Peyer's patch (tissue), 4 donors: Measurements from ENCODE around the gene DNAJC10. TPM values are rescaled to one million over a fixed set of nuclear protein-coding genes. Genes with fewer than 3 reads are reported as not detected.

Experiments used
- DNase-seq, 3 donors: peaks; one replicate each; pipeline ENCODE4 v3.0.0-alpha.2; 2017 to 2019
- H3K27ac ChIP-seq, 4 donors: fragments of 200-600 bp; sonication (generic); one replicate each; pipeline ENCODE4 v1.5.1; 2016 to 2019
- H3K27me3 ChIP-seq, 2 donors: fragments of 200-600 bp; sonication (generic); one replicate each; pipeline ENCODE4 v1.5.1; 2019
- H3K36me3 ChIP-seq, 3 donors: fragments of 200-600 bp; sonication (generic); one replicate each; pipeline ENCODE4 v1.5.1; 2016 to 2019
- H3K4me1 ChIP-seq, 4 donors: fragments of 200-600 bp; sonication (generic); one replicate each; pipeline ENCODE4 v1.5.1; 2016 to 2019
- H3K4me3 ChIP-seq, 4 donors: fragments of 200-600 bp; sonication (generic); 1 replicate in 3 of 4; 2 replicates in 1 of 4; pipeline ENCODE4 v1.5.1; 2016 to 2019; ENCODE audit warnings: mild to moderate bottlenecking in 1 of 4
- H3K9me3 ChIP-seq, 4 donors: fragments of 200-600 bp; sonication (generic); one replicate each; pipeline ENCODE4 v1.5.1; 2016 to 2019; ENCODE audit warnings: mild to moderate bottlenecking in 1 of 4
- POLR2A ChIP-seq, 2 donors: fragments of 450-650 bp; IDR thresholded peaks; one replicate each; pipeline ENCODE4 v1.5.1; 2017; ENCODE audit warnings: antibody characterized with exemption in 2 of 2, mild to moderate bottlenecking in 2 of 2, moderate library complexity in 2 of 2
- total RNA-seq, 4 donors: library from RNA; depleted of rRNA; stranded (reverse); fragments of >200 nt; gene quantifications; one replicate each; pipeline ENCODE4 v1.1.0, GENCODE V29; 2016
- TF ChIP-seq, protein P1 (sequence below), 6 experiments: fragments of 450-650 bp in 4 of 6; fragments of 200-600 bp in 2 of 6; sonication (generic) in 1 of 6; IDR thresholded peaks; one replicate each; pipeline ENCODE4 v1.5.1; 2017 to 2019; ENCODE audit warnings: antibody characterized with exemption in 6 of 6, mild to moderate bottlenecking in 3 of 6, moderate library complexity in 1 of 6

The DNAJC10 gene
- total RNA-seq, 4 donors from 2014 or later: 22.9 to 58.6 (median 33.4) TPM

GRCh38 chr2:182819412-182819811 lies 103.4 kb downstream of the DNAJC10 start:
- no peak overlapping the region for H3K4me3 ChIP-seq
- H3K27me3 ChIP-seq: no peaks in the 10 kb centered on the region
- TF ChIP-seq, protein P1, sequence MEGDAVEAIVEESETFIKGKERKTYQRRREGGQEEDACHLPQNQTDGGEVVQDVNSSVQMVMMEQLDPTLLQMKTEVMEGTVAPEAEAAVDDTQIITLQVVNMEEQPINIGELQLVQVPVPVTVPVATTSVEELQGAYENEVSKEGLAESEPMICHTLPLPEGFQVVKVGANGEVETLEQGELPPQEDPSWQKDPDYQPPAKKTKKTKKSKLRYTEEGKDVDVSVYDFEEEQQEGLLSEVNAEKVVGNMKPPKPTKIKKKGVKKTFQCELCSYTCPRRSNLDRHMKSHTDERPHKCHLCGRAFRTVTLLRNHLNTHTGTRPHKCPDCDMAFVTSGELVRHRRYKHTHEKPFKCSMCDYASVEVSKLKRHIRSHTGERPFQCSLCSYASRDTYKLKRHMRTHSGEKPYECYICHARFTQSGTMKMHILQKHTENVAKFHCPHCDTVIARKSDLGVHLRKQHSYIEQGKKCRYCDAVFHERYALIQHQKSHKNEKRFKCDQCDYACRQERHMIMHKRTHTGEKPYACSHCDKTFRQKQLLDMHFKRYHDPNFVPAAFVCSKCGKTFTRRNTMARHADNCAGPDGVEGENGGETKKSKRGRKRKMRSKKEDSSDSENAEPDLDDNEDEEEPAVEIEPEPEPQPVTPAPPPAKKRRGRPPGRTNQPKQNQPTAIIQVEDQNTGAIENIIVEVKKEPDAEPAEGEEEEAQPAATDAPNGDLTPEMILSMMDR (IDR thresholded peaks at IDR 0.05): no peak
- TF ChIP-seq POLR2A (IDR thresholded peaks at IDR 0.05): no peak
- H3K27ac ChIP-seq: no peak overlapping the region
- H3K4me1 ChIP-seq: no peaks in the 10 kb centered on the region
- no peaks in the 10 kb centered on the region for H3K9me3 ChIP-seq
- no peak for DNase-seq
- no peaks in the 10 kb centered on the region for H3K36me3 ChIP-seq

DNA sequence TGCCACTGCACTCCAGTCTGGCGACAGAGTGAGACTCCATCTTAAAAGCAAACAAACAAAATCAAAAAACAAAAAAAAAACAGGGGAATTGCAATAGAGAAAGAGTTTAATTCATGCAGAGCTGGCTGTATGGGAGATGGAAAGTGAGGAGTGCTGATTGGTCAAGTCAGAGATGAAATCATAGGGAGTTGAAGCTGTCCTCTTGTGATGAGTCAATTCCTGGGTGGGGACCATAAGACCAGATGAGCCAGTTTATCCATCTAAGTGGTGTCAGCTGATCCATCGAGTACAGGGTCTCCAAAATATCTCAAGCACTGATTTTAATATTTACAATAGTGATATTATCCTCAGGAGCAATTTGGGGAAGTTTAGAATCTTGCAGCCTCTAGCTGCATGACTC lies 105.1 kb downstream of the DNAJC10 start:
- Histone ChIP-seq H3K4me3 (no peak overlapping the region), H3K27me3 (no peaks in the 10 kb centered on the region), H3K36me3 (no peaks in the 10 kb centered on the region), H3K27ac (no peak overlapping the region), H3K9me3 (no peaks in the 10 kb centered on the region), H3K4me1 (no peaks in the 10 kb centered on the region)
- no peak for DNase-seq
- TF ChIP-seq POLR2A (IDR thresholded peaks at IDR 0.05): no peak

GRCh38 chr2:182822733-182823132 lies 106.7 kb downstream of the DNAJC10 start:
- Histone ChIP-seq H3K9me3 (no peaks in the 10 kb centered on the region), H3K36me3 (no peaks in the 10 kb centered on the region), H3K4me3 (no peak overlapping the region), H3K4me1 (no peaks in the 10 kb centered on the region), H3K27ac (no peak overlapping the region), H3K27me3 (no peaks in the 10 kb centered on the region)
- DNase-seq: no peak
- TF ChIP-seq, protein P1 (IDR thresholded peaks at IDR 0.05): no peak
- no peak for TF ChIP-seq POLR2A (IDR thresholded peaks at IDR 0.05)

GRCh38 chr2:182824056-182824766 lies 108.2 kb downstream of the DNAJC10 start:
- Histone ChIP-seq H3K36me3 (no peaks in the 10 kb centered on the region), H3K27ac (no peak overlapping the region), H3K9me3 (no peaks in the 10 kb centered on the region), H3K4me3 (no peak overlapping the region), H3K27me3 (no peaks in the 10 kb centered on the region), H3K4me1 (no peaks in the 10 kb centered on the region)
- no peak for DNase-seq
- no peak for TF ChIP-seq POLR2A (IDR thresholded peaks at IDR 0.05)

- H3K9me3 ChIP-seq: no peaks in the 10 kb centered on the region
- no peaks in the 10 kb centered on the region for H3K36me3 ChIP-seq
- no peaks in the 10 kb centered on the region for H3K4me1 ChIP-seq
- no peak overlapping the region for H3K4me3 ChIP-seq
- no peaks in the 10 kb centered on the region for H3K27me3 ChIP-seq
- no peak for TF ChIP-seq POLR2A (IDR thresholded peaks at IDR 0.05)
- TF ChIP-seq, protein P1 (IDR thresholded peaks at IDR 0.05): no peak
- no peak for DNase-seq
- H3K27ac ChIP-seq: no peak overlapping the region
These were observed 108.7 kb downstream of the DNAJC10 start for GRCh38 chr2:182824767-182825158.

- no peak overlapping the region for H3K27ac ChIP-seq
- no peak for DNase-seq
- no peaks in the 10 kb centered on the region for H3K27me3 ChIP-seq
- H3K9me3 ChIP-seq: no peaks in the 10 kb centered on the region
- no peaks in the 10 kb centered on the region for H3K4me1 ChIP-seq
- TF ChIP-seq, protein P1 (IDR thresholded peaks at IDR 0.05): no peak
- TF ChIP-seq POLR2A (IDR thresholded peaks at IDR 0.05): no peak
- no peak overlapping the region for H3K4me3 ChIP-seq
- no peaks in the 10 kb centered on the region for H3K36me3 ChIP-seq
These were observed 110.0 kb downstream of the DNAJC10 start for GRCh38 chr2:182826064-182826463.

- TF ChIP-seq POLR2A (IDR thresholded peaks at IDR 0.05): no peak
- TF ChIP-seq, protein P1 (IDR thresholded peaks at IDR 0.05): no peak
- no peak overlapping the region for H3K27ac ChIP-seq
These were observed 110.4 kb downstream of the DNAJC10 start for GRCh38 chr2:182826496-182826895.

More at GRCh38 chr2:182826496-182826895, 110.4 kb downstream of the DNAJC10 start:
- H3K4me1 ChIP-seq: no peaks in the 10 kb centered on the region
- no peaks in the 10 kb centered on the region for H3K9me3 ChIP-seq
- H3K4me3 ChIP-seq: no peak overlapping the region
- H3K36me3 ChIP-seq: no peaks in the 10 kb centered on the region
- DNase-seq: no peak
- no peaks in the 10 kb centered on the region for H3K27me3 ChIP-seq
